HG02571 (cell line): ENCODE measurements around the gene CLASP1.
"Not testable (repeated sequence)": the region's sequence is repeated elsewhere in the genome, so short reads cannot be mapped to it uniquely, and the experiment has no call there.

Experiments used
- ATAC-seq: cut with Tn5 transposase; IDR thresholded peaks from one replicate; pipeline ENCODE4 v1.9.1; 2021; ENCODE audit warnings: mild to moderate bottlenecking, moderate library complexity; ENCODE audit not compliant: unreplicated experiment

Gene CLASP1

GRCh38 chr2:121479882-121480522 is 169.3 kb downstream of the CLASP1 start:
- ATAC-seq: no peak

GRCh38 chr2:121478996-121479745 is 170.1 kb downstream of the CLASP1 start:
- ATAC-seq: no peak

- ATAC-seq: not testable (repeated sequence)
Measured at GRCh38 chr2:121478358-121478995, 170.8 kb downstream of the CLASP1 start.

GRCh38 chr2:121476684-121477083 is 172.6 kb downstream of the CLASP1 start:
- no peak for ATAC-seq

- ATAC-seq: no peak
Measured at GRCh38 chr2:121475811-121476571, 173.3 kb downstream of the CLASP1 start.

GRCh38 chr2:121473512-121473911 is 175.8 kb downstream of the CLASP1 start:
- ATAC-seq: no peak

- no peak for ATAC-seq
Measured at GRCh38 chr2:121472470-121472993, 176.7 kb downstream of the CLASP1 start.

- no peak for ATAC-seq
Measured at GRCh38 chr2:121471532-121472469, 177.5 kb downstream of the CLASP1 start.

- no peak for ATAC-seq
Measured at GRCh38 chr2:121470917-121471316, 178.3 kb downstream of the CLASP1 start.

- ATAC-seq: no peak
Measured at GRCh38 chr2:121469356-121469755, 179.9 kb downstream of the CLASP1 start.

- ATAC-seq: no peak
Measured at GRCh38 chr2:121468936-121469335, 180.3 kb downstream of the CLASP1 start.

- no peak for ATAC-seq
Measured at GRCh38 chr2:121459291-121459690, 190.0 kb downstream of the CLASP1 start.

GRCh38 chr2:121456325-121456724 is 192.9 kb downstream of the CLASP1 start:
- no peak for ATAC-seq

- no peak for ATAC-seq
Measured at GRCh38 chr2:121455446-121455845, 193.8 kb downstream of the CLASP1 start.

- no peak for ATAC-seq
Measured at GRCh38 chr2:121454549-121455090, 194.6 kb downstream of the CLASP1 start.

GRCh38 chr2:121451398-121451797 is 197.9 kb downstream of the CLASP1 start:
- no peak for ATAC-seq

- ATAC-seq: no peak
Measured at GRCh38 chr2:121450301-121450700, 199.0 kb downstream of the CLASP1 start.

GRCh38 chr2:121446647-121447241 is 202.5 kb downstream of the CLASP1 start:
- no peak for ATAC-seq

- no peak for ATAC-seq
Measured at GRCh38 chr2:121442889-121443288, 206.4 kb downstream of the CLASP1 start.
